Dermis blood vessel endothelial cell (primary cell): ENCODE measurements around the gene ANKS1A. TPM values are rescaled to one million over a fixed set of nuclear protein-coding genes. Genes with fewer than 3 reads are reported as not detected.
A peak's percentile ranks its signal among the peaks of the same experiment; 100 is the strongest.
"Not testable (repeated sequence)": the region's sequence is repeated elsewhere in the genome, so short reads cannot be mapped to it uniquely, and the experiment has no call there.

ENCODE experiments used
- DNase-seq: peaks from one replicate; pipeline ENCODE4 v3.0.0; 2010
- total RNA-seq: library from RNA; depleted of rRNA; stranded (reverse); fragments of >200 nt; gene quantifications from 2 replicates; pipeline ENCODE4 v1.2.3, GENCODE V29; 2014

Gene ANKS1A, protein sequence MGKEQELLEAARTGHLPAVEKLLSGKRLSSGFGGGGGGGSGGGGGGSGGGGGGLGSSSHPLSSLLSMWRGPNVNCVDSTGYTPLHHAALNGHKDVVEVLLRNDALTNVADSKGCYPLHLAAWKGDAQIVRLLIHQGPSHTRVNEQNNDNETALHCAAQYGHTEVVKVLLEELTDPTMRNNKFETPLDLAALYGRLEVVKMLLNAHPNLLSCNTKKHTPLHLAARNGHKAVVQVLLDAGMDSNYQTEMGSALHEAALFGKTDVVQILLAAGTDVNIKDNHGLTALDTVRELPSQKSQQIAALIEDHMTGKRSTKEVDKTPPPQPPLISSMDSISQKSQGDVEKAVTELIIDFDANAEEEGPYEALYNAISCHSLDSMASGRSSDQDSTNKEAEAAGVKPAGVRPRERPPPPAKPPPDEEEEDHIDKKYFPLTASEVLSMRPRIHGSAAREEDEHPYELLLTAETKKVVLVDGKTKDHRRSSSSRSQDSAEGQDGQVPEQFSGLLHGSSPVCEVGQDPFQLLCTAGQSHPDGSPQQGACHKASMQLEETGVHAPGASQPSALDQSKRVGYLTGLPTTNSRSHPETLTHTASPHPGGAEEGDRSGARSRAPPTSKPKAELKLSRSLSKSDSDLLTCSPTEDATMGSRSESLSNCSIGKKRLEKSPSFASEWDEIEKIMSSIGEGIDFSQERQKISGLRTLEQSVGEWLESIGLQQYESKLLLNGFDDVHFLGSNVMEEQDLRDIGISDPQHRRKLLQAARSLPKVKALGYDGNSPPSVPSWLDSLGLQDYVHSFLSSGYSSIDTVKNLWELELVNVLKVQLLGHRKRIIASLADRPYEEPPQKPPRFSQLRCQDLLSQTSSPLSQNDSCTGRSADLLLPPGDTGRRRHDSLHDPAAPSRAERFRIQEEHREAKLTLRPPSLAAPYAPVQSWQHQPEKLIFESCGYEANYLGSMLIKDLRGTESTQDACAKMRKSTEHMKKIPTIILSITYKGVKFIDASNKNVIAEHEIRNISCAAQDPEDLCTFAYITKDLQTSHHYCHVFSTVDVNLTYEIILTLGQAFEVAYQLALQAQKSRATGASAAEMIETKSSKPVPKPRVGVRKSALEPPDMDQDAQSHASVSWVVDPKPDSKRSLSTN
- 53.6 and 75.7 TPM in 2 replicates for total RNA-seq

DNA sequence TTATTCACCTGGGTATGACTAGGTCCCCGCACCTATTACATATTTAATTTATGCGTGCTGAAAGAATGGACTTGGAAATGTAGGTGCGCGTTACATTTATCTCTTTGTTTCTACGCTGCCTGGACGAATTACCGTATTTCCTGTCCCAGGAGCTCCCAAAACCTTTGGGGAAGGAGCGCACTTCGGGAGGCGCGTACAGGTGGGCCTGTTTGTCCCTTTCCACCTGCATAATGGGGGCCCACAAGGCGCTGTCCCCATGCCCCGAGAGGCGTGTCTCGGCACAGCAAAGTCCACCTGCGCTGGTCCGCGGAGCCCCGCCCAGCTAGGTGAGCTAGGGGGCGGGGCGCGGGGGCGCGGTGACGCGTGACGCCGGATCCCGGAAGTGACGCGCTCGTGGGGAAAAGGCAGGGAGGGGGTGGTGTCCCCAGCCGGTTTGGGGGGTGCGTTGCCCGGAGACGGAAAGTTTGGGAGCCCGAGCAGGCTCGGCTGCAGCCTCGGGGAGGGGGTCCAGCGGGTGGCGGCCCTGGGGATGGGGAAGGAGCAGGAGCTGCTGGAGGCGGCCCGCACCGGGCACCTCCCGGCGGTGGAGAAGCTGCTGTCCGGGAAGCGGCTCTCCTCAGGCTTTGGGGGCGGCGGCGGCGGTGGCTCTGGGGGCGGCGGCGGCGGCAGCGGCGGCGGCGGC is at the start of gene ANKS1A:
ANKS1A (plus strand) TSS at position 382 of the 682 bp plus-strand sequence; CDS start at position 530, 148 bp downstream.
- DNase-seq, result peak; percentile 66

DNA sequence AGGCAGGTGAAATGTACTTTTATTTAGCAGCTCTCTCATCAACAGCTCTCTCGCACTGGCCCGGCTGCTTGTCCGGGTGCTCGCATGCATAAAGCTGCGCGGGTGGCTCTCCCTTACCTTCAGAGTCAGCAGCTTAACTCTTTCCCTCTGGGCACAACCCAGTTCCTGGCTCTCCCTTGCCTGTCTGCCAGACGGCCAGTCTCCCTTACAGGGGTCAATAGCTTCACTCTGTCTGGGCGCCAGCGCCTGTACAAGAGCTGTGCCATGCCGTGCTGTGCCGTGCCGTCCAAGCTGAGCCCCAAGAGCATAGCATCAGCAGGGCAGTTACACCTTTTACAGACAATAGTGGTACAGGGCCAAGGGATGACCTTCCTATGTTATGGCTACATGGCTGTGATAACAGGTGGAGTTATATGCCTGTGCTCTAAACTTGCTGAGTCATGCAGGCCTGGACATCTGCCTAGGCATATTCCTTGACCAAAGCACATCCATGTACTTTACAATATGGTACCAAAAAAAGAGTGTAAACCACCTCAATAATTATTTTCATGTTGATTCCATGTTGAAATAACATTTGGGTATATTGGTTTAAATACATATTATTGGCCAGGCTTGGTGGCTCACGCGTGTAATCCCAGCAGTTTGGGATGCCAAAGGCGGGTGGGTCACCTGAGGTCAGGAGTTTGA is 49.2 kb upstream of the ANKS1A start:
- DNase-seq, result no peak

DNA sequence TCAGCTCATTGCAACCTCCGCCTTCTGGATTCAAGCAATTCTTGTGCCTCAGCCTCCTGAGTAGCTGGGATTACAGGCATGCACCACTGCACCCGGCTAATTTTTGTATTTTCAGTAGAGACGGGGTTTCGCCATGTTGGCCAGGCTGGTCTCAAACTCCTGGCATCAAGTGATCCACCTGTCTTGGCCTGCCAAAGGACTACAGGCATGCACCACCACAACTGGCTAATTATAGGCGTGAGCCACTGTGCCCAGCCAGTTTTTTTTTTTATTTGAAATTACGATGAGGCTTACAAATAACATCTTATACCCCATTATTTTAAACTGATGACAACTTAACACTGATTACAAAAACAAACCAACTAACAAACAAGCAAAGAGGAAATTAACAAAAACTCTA is 40.0 kb upstream of the ANKS1A start:
- not testable (repeated sequence) for DNase-seq

DNA sequence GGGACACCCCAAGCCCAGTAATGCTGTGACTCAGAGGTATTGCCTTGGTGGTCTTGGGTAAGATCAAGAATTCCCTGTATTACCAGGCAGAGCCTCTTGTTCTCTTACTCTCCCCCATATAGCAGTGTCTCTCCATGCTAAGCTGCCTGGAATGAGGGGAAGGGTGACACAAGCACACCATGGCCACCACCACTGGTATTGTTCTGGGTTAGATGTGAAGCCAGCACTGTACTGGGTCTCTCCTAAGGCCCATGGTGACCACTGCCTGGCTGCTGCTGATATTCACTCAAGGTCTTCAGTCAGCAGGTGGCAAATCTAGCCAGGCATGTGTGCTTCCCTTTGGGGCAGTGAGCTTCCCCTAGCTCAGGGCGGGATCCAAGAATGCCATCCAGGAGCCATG is 37.7 kb upstream of the ANKS1A start:
- no peak for DNase-seq

DNA sequence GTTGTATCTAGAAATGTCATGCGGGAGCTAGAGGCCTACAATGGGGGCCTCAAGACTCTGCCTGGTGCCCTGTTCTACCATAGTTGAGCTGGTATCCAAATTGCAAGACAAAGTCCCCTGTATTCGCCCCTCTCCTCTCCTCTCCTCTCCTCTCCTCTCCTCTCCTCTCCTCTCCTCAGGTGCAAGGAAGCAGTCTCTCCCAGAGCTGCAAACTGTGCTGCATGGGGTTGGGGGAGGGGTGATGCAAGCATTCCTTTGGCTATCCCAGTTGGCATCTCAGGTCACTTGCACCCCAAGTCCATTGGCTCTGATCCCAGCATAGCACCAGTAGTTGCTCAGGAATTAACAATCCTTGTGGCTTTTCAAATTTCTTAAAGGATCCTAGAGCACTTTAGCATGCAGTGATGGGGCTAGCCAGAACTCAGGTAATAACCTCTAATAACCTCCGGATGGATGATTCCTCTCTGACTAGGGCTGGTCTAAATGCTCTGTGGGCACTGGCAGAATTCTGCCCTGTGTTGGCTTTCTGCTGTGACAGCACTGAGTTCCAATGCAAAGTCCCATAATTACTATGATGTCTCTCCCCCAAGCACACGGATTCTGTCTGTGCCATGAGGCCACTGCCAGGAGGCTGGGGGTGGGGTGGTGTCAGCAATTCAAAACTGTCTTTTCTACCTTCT is 36.5 kb upstream of the ANKS1A start:
- no peak for DNase-seq

DNA sequence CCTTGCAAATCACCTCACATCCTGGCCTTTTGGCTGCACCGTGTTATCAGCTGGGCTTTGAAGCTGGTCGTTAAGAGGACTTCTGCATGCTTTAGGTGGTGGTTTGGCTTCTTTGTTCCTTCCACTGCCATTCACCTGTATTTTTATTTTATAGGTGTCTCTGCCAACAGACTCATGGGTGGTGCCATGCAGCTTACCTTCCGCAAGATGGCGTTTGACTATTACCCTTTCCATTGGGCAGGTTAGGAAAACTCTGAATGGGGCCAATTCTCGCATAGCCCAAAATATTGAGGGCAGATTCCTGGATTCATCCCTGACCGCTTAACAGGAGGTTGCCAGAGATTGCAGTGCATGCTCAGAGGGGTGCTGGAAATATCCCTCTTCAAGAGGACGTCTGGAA is 33.6 kb upstream of the ANKS1A start:
- DNase-seq, result no peak

DNA sequence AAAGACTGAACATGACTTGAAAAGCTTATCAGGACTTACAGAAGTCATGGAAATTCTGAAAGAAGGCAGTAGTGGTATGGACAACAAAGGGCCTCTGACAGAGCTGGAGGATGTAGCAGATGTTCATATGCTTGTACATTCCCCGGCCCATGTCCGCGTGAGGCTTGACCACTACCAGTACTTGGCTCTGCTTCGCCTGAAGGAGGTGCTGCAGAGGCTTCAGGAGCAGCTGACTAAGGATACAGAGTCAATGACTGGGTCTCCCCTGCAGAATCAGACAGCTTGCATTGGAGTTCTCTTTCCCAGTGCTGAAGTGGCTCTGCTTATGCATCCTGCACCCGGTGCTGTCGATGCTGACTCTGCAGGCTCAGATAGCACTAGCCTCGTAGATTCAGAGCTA is 30.4 kb upstream of the ANKS1A start:
- no peak for DNase-seq

DNA sequence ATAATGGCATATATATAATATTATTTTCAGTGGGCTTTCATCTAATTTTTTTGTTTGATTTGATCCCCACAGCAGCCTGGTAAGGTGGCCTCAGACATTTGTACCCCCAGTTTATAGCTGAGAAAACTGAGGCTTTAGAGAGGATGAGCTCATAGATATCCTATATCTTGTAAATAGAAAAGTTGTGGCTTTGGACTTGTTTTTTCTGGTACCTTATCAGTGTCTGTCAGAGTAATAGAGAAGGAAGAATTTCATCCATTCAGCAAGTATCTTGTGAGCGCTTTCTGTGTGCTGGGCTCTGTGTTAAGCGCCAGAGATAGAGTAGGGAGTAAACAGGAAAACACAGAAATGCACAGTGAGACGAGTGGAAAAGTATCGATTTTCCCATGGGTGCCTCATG is 29.1 kb upstream of the ANKS1A start:
- DNase-seq, result no peak

DNA sequence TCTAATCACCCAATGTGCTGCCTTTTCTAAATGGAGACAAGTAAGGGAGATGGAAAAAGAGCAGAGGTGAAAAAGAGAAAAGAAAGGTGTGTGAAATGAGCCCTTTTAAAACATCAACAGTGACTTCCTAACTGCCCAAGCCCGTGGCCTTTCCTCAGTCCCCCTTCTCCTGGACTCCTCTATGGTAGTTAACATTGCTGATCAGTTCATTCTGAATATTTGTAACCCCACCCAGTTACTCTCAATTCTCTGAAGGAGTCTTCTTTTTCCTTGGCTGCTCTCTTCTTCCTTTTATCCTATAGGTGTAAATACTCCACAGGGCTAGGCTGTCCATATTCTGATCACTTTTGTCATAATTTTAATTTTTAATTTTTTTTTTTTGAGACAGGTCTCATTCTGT is 28.3 kb upstream of the ANKS1A start:
- DNase-seq, result no peak

DNA sequence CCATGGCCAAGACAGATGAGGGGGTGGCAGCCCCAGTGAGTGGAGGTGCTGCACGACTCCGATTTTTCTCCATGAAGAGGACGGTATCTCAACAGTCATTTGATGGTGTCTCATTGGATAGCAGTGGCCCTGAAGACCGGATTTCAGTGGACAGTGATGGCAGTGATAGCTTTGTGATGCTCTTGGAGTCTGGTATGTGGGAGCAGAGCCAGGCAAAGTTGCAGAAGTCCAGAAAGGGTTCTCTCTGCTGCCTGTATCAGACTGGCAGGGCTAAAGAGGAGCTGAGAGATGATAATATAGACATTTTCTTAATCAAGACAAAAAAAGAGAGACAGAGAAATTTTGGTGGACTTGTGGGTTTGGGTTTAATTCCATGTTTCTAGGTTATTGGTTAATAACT is 25.0 kb upstream of the ANKS1A start:
- no peak for DNase-seq

DNA sequence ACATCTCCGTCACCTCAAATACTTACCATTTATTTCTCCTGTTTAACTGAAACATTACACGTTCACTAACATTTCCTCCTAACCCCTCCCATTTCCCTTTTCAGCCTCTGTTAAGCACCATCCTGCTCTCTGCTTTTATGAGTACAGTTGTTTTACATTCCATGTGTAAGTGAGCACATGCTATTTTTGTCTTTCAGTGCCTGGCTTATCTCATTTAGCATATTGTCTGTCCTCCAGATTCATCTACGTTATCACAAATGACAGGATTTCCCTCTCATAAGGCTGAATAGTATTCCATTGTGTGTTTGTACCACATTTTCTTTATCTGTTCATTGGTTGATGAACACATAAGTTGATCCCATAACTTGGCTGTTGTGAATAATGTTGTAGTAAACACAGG is 23.9 kb upstream of the ANKS1A start:
- DNase-seq, result peak; percentile 94

DNA sequence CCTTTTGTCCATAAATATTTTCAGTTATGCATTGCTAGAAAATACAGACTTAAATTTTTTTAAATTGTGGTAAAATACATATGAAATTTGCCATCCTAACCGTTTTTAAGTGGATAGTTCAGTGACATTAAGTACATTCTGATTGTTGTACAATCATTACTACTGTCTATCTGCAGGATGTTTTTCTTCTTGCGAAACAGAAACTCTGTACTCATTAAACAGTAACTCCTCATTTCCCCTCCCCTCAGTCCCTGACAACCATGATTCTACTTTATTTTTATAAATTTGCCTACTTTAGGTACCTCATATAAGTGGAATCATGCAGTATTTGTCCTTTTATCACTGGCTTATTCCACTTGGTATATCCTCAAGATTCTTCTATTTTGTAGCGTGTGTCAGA is 22.5 kb upstream of the ANKS1A start:
- DNase-seq, result no peak

DNA sequence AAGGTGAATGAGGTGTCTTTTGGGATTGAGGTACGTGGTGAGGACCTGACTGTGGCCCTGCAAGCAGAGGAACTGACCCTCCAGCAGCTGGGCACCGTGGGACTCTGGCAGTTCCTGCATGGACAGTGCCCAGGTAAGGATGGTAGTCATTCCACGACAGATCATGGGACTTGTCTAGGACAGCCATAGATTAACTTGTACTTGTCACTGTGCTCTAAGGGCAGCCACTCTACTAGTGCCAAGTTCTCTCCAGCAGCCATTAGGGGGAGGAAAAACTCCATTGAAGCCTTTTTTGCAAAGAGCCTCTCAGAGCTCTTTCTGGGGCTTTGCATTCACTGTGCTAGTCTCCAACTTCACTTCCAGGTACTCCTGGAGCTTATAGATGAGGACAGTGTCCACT is 21.6 kb upstream of the ANKS1A start:
- peak; percentile 28 for DNase-seq

DNA sequence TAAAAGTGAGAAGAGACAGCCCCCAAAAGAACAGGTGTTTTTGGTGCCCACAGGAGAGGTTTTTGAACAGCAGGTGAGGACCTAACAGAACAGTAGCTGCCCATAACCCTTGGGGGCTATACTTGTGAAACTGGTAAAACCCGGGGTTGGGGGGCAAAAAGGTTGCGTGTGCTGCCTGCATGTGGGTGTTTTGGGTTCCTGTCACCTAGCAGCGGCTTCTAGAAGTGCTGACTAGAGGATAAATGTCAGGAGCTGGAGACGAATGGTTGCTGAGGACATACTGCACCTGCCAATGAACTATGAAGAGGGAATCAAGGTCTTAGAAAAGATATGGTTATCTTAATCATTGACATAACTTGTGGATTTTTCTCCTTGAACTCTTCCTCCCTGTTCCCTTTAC is 17.2 kb upstream of the ANKS1A start:
- no peak for DNase-seq

DNA sequence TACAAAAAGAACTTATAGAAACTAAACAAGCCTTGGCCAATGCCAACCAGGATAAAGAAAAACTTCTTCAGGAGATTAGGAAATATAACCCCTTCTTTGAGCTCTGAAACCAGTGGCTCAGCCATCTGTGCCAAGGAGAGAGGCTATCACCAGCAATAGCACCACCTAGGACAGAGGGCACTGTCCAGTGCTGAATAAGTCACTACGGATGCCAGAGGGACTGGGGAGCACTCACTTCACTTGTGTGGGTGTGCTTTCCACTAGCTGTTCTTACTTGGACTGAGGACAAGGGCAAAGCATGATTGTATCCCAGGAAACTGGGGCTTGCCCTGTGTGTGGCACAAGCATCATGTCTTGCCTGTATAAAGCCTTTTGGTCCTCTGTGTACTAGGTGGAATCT is 16.7 kb upstream of the ANKS1A start:
- no peak for DNase-seq

DNA sequence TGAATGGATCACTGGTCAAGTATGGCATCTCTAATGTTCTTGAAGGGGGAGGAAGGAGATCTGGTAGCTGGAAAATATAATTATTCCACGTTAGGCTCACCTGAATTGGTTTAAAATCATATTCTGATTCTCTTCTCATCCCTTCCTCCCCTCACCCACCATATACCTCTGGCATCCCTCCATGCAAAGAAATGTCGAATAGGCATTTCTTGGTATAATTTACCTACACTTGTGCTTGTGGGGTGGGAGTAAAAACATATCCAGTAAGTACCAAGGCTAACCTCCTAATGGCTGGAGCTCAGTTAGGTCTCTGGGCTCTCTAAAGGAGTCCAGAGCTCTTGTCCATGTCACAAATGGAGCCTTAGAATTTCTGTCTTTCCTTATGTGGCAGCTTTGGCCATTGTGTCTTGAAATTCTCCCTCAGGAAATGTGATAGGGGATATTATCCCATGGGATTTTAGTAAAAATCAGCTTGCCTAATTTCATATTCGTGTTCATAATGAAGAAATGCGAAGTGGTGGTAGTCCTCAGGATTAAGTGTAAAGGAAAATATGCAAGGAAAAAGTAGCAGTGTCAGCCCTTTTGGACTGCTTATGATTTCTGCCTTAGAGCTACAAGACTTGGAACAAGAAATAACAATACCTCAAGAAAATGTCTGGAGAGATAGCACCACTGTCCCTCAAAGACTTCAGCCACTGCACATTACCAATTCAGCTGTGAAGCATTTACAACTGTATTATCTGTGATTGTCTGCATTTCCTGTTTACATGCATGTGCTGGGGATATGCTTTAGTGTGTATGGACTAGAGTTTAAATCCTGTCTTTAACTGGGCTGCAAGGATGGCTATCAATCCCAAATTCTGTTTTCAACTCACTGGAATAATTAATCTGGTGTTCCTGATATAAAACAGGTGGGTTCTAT is 13.5 kb upstream of the ANKS1A start:
- DNase-seq, result no peak

DNA sequence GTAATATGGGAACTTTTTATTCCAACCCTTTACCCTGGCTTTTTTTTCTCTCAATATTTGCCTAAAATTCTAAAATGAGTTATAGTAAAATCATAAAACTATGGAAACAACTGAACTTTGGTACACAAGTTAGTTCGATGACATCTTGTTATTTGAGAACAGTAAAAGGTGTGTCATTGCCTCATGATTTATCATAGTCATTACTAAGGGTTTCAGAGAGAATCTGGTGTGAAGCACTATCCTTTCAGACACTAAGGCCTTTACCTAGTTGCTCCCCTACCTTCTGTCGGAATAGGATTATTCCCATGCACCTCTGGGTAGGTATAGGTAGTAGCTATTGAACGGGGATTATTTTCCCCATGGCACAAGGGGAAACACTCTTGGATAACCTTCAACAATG is 12.6 kb upstream of the ANKS1A start:
- no peak for DNase-seq

DNA sequence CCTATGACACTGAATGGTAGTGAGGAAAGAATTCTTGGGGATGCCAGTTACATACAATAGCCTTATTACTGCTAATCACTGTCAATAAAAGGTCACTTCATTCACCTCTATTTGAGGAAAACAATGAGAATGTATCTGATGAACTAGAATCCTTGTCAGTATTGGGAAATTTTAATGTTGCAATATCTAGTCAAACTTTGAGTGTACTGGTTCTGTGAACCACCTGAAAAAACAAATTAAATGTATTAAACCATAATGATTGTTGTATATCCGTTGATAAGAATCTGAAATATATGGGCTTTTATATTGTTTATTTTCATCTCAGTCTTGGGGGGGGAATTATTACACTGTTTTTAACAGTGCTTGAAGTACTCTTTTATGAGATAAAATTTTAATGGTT is 11.8 kb upstream of the ANKS1A start:
- DNase-seq, result no peak

DNA sequence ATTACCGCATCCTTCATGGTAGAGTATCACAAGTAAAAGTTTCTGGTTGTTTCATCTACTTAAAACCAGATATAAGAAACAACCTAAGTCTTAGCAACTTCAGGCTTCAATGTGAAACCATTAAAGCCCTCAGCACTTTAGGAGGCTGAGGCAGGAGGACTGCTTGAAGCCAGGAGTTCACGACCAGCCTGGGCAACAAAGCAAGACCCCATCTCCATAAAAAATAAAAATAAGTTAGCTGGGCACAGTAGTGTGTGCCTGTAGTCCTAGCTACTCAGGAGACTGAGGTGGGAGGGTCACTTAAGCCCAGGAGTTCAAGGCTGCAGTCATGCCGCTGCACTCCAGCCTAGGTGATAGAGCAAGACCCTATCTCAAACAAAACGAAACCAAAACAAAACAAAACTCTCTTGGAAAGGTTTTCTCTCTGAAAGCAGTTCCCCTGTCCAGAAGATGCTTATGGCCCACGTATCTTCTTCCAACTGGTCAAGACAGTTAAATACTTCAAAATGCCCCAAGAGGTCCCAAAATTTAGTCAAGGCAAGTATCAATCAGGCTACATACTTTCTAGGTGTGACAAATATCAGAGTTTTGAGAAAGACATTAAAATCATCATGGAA is 11.1 kb upstream of the ANKS1A start:
- no peak for DNase-seq

DNA sequence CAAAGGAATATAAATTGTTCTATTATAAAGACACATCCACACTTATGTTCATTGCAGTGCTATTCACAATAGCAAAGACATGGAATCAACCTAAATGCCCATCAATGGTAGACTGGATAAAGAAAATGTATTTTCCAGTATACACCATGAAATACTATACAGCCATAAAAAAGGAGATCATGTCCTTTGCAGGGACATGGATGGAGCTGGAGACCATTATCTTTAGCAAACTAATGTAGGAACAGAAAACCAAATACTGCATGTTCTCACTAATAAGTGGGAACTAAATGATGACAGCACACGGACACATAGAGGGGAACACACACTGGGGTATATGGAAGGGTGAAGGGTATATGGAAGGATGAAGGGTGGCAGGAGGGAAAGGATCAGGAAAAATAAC is 5.0 kb upstream of the ANKS1A start:
- not testable (repeated sequence) for DNase-seq
